DOHH2 (cell line): ENCODE results near the gene LIG4.

Experiments
- H3F3A ChIP-seq: fragments of 200-600 bp; sonication (generic), shearing (Covaris generic); 2 replicates; pipeline ENCODE4 v1.6.0; 2016; ENCODE audit warnings: antibody characterized with exemption, mild to moderate bottlenecking; ENCODE audit not compliant: control insufficient read depth, insufficient read depth
- H3K27ac ChIP-seq: fragments of 200-600 bp; sonication (generic); 2 replicates; pipeline ENCODE4 v1.5.1; 2014; ENCODE audit warnings: low read depth, mild to moderate bottlenecking, low read length, moderate library complexity
- H3K27me3 ChIP-seq: fragments of 200-600 bp; sonication (generic); 2 replicates; pipeline ENCODE4 v1.6.1; 2014; ENCODE audit warnings: mild to moderate bottlenecking, low read length, mixed read lengths; ENCODE audit not compliant: control insufficient read depth
- H3K36me3 ChIP-seq: fragments of 200-600 bp; sonication (generic); 2 replicates; pipeline ENCODE4 v1.6.1; 2014; ENCODE audit warnings: mild to moderate bottlenecking, low read length, moderate library complexity, mixed read lengths; ENCODE audit not compliant: control insufficient read depth
- H3K4me1 ChIP-seq: fragments of 200-600 bp; sonication (generic); 2 replicates; pipeline ENCODE4 v1.6.1; 2014; ENCODE audit warnings: mild to moderate bottlenecking, low read length, mixed read lengths; ENCODE audit not compliant: control insufficient read depth
- H3K4me2 ChIP-seq: fragments of 200-600 bp; sonication (generic); 2 replicates; pipeline ENCODE4 v1.6.0; 2014; ENCODE audit warnings: mild to moderate bottlenecking, low read length, moderate library complexity
- H3K4me3 ChIP-seq: fragments of 200-600 bp; sonication (generic); 2 replicates; pipeline ENCODE4 v1.5.1; 2014; ENCODE audit warnings: mild to moderate bottlenecking, low read length, mixed read lengths
- H3K79me2 ChIP-seq: fragments of 200-600 bp; sonication (generic); 2 replicates; pipeline ENCODE4 v1.6.1; 2014; ENCODE audit warnings: mild to moderate bottlenecking, low read length, mixed read lengths; ENCODE audit not compliant: control insufficient read depth
- H3K9me2 ChIP-seq: fragments of 200-600 bp; sonication (generic); replicated peaks from 2 replicates; pipeline ENCODE4 v1.6.1; 2014; ENCODE audit warnings: mild to moderate bottlenecking, low read length, mixed read lengths; ENCODE audit not compliant: control insufficient read depth
- H3K9me3 ChIP-seq: fragments of 200-600 bp; sonication (generic); 2 replicates; pipeline ENCODE4 v1.6.1; 2014; ENCODE audit warnings: antibody characterized with exemption, low read length, mixed read lengths; ENCODE audit not compliant: control insufficient read depth, insufficient read depth
- H4K20me1 ChIP-seq: fragments of 200-600 bp; sonication (generic); 2 replicates; pipeline ENCODE4 v1.6.0; 2014; ENCODE audit warnings: low read depth, mild to moderate bottlenecking, antibody characterized with exemption, low read length, moderate library complexity; ENCODE audit not compliant: control insufficient read depth, insufficient read depth
- EZH2phosphoT487 ChIP-seq: fragments of 200-600 bp; sonication (generic); IDR thresholded peaks from 2 replicates; pipeline ENCODE4 v1.6.1; 2017; ENCODE audit warnings: borderline replicate concordance, mild to moderate bottlenecking, antibody characterized with exemption, low read length, moderate library complexity, mixed read lengths
- TF ChIP-seq, protein P1 (sequence below): fragments of 200-600 bp; sonication (generic); IDR thresholded peaks from one replicate; pipeline ENCODE4 v1.5.1; 2014; ENCODE audit warnings: antibody characterized with exemption, mild to moderate bottlenecking, low read depth, low read length; ENCODE audit not compliant: poor library complexity, severe bottlenecking

The LIG4 gene

DNA sequence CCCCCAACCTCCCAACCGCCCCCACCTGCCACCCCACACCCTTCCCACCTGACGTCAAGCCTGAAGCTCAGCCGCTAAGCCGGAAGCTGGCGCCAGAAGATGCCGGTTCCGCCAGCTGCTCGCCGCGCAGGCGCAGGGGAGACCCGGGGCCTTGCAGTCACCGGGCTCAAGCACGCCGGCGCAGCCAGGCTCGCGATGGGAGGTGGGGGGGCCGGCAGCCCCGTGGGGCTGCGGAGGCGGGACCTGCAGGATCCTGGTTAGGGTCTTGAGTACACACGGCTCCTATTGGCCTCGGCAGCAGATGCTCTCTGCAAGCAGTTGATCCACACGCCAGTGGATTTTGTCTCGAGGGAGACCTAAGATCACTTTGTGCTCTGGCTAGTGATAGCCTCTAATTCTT lies at the start of gene LIG4:
TSS of gene LIG4 (minus strand) at position 101 of the 400 bp plus-strand sequence. CDS start 4,268 bp downstream, outside the sequence.
- Histone ChIP-seq H3K9me3 (no peaks in the 10 kb centered on the region), H3K27me3 (no peaks in the 10 kb centered on the region), H3F3A (peaks cover 31% of the 10 kb centered on the region), H3K27ac (peak within 1 kb of the TSS; percentile 84), H3K79me2 (peaks cover 62% of the 10 kb centered on the region), H3K9me2 (no peaks in the 10 kb centered on the region), H3K4me2 (peak within 1 kb of the TSS; percentile 91), H3K36me3 (peaks cover 13% of the 10 kb centered on the region), H3K4me3 (peak within 1 kb of the TSS; percentile 97), H4K20me1 (peaks cover 6% of the 10 kb centered on the region), H3K4me1 (peaks cover 71% of the 10 kb centered on the region)
- TF ChIP-seq, protein P1, sequence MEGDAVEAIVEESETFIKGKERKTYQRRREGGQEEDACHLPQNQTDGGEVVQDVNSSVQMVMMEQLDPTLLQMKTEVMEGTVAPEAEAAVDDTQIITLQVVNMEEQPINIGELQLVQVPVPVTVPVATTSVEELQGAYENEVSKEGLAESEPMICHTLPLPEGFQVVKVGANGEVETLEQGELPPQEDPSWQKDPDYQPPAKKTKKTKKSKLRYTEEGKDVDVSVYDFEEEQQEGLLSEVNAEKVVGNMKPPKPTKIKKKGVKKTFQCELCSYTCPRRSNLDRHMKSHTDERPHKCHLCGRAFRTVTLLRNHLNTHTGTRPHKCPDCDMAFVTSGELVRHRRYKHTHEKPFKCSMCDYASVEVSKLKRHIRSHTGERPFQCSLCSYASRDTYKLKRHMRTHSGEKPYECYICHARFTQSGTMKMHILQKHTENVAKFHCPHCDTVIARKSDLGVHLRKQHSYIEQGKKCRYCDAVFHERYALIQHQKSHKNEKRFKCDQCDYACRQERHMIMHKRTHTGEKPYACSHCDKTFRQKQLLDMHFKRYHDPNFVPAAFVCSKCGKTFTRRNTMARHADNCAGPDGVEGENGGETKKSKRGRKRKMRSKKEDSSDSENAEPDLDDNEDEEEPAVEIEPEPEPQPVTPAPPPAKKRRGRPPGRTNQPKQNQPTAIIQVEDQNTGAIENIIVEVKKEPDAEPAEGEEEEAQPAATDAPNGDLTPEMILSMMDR = no peak
- TF ChIP-seq EZH2phosphoT487 = no peak

DNA sequence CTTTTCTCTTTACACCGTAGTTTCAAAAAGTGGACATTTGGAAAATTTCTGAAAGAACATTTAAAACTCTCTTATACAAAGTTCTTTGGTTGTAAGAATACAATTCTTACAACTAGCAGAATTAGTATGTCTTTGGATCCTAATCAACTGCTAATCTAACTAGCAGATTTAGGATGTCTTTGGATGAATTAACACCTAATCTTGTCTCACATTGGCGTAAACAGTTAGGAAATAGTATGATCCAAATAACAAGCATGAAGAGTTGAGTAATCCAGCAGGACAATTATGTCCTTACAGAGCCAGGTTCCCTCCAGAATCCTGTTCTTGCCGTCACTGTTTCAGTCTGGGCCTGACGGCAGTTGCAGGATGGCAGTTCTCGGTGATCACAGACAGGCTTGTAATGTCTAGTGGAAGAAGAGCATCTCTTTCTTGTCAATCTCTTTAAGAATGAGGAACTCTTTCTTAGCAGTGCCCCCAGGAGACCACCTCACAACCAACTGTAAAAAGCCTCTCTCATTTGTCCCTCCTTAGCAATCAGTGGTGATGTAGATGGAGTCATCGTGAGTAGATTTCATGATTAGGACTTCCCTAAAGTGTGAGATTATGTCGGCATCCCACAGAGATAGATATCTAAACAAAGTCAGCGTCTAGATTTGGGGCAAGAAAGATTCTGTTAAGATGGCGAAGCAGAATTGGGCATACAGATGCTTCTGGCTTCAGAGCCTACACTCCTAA lies 48.5 kb upstream of the LIG4 start:
- TF ChIP-seq, protein P1 = no peak
- no peak for TF ChIP-seq EZH2phosphoT487
- Histone ChIP-seq H3K27ac (no peak overlapping the region), H3K9me3 (no peaks in the 10 kb centered on the region), H3K4me1 (peaks cover 8% of the 10 kb centered on the region), H4K20me1 (no peaks in the 10 kb centered on the region), H3K36me3 (no peaks in the 10 kb centered on the region), H3K4me3 (no peak overlapping the region), H3K27me3 (no peaks in the 10 kb centered on the region), H3K4me2 (no peak overlapping the region), H3K9me2 (no peaks in the 10 kb centered on the region), H3F3A (no peaks in the 10 kb centered on the region), H3K79me2 (no peaks in the 10 kb centered on the region)

DNA sequence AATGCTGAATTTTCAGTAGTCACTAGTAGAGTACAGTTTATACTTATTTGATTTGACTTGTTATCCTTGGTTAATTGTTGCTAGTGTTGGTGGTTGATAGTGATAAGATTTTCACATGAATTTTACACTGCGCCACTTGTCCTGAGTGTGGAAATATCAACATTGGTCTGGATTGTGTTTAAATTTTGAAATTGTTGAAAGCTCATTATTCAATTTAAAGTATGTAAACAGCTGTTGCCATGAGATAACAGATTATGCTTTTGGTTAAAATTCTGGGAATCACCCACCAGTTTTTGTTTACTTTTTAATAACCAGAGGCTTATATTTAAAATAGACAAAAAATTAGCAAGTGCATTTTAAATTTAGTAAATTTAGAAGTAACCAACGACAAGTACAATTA lies 41.9 kb upstream of the LIG4 start:
- Histone ChIP-seq H3K4me3 (no peak overlapping the region), H3K9me3 (no peaks in the 10 kb centered on the region), H3K4me1 (no peaks in the 10 kb centered on the region), H3K36me3 (no peaks in the 10 kb centered on the region), H3K4me2 (no peak overlapping the region), H3K79me2 (no peaks in the 10 kb centered on the region), H3K27ac (no peak overlapping the region), H3F3A (no peaks in the 10 kb centered on the region), H3K9me2 (no peaks in the 10 kb centered on the region), H4K20me1 (no peaks in the 10 kb centered on the region), H3K27me3 (no peaks in the 10 kb centered on the region)
- TF ChIP-seq, protein P1 = no peak
- no peak for TF ChIP-seq EZH2phosphoT487
